Measurements from ENCODE around the gene MFF.

- no peak for TF ChIP-seq POLR2A (IDR thresholded peaks at IDR 0.05)
- no peak for TF ChIP-seq CTCF (IDR thresholded peaks at IDR 0.05)
Observed at GRCh38 chr2:227326783-227327182, 1.7 kb downstream of the MFF start.
